Jurkat, Clone E6-1 (cell line): ENCODE data around the gene RIMBP3B. TPM values are rescaled to one million over a fixed set of nuclear protein-coding genes. Genes with fewer than 3 reads are reported as not detected.
"Not testable (repeated sequence)": the region's sequence is repeated elsewhere in the genome, so short reads cannot be mapped to it uniquely, and the experiment has no call there.

Experiments
- DNase-seq: peaks from one replicate; pipeline ENCODE4 v3.0.0-alpha.2; 2011; ENCODE audit warnings: low read depth, low spot score
- H3K4me3 ChIP-seq: 2 replicates; pipeline ENCODE4 v1.5.1; 2011; ENCODE audit warnings: mild to moderate bottlenecking, low read length, control low read depth, moderate library complexity
- polyA plus RNA-seq: library from polyadenylated mRNA; unstranded; fragments of >200 nt; gene quantifications from one replicate; pipeline ENCODE4 v1.2.1, GENCODE V29; 2012; ENCODE audit warnings: missing spikeins; ENCODE audit not compliant: insufficient read length, insufficient read depth

Gene RIMBP3B, protein sequence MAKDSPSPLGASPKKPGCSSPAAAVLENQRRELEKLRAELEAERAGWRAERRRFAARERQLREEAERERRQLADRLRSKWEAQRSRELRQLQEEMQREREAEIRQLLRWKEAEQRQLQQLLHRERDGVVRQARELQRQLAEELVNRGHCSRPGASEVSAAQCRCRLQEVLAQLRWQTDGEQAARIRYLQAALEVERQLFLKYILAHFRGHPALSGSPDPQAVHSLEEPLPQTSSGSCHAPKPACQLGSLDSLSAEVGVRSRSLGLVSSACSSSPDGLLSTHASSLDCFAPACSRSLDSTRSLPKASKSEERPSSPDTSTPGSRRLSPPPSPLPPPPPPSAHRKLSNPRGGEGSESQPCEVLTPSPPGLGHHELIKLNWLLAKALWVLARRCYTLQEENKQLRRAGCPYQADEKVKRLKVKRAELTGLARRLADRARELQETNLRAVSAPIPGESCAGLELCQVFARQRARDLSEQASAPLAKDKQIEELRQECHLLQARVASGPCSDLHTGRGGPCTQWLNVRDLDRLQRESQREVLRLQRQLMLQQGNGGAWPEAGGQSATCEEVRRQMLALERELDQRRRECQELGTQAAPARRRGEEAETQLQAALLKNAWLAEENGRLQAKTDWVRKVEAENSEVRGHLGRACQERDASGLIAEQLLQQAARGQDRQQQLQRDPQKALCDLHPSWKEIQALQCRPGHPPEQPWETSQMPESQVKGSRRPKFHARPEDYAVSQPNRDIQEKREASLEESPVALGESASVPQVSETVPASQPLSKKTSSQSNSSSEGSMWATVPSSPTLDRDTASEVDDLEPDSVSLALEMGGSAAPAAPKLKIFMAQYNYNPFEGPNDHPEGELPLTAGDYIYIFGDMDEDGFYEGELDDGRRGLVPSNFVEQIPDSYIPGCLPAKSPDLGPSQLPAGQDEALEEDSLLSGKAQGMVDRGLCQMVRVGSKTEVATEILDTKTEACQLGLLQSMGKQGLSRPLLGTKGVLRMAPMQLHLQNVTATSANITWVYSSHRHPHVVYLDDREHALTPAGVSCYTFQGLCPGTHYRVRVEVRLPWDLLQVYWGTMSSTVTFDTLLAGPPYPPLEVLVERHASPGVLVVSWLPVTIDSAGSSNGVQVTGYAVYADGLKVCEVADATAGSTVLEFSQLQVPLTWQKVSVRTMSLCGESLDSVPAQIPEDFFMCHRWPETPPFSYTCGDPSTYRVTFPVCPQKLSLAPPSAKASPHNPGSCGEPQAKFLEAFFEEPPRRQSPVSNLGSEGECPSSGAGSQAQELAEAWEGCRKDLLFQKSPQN (N-terminal part only)
- not detected for polyA plus RNA-seq

DNA sequence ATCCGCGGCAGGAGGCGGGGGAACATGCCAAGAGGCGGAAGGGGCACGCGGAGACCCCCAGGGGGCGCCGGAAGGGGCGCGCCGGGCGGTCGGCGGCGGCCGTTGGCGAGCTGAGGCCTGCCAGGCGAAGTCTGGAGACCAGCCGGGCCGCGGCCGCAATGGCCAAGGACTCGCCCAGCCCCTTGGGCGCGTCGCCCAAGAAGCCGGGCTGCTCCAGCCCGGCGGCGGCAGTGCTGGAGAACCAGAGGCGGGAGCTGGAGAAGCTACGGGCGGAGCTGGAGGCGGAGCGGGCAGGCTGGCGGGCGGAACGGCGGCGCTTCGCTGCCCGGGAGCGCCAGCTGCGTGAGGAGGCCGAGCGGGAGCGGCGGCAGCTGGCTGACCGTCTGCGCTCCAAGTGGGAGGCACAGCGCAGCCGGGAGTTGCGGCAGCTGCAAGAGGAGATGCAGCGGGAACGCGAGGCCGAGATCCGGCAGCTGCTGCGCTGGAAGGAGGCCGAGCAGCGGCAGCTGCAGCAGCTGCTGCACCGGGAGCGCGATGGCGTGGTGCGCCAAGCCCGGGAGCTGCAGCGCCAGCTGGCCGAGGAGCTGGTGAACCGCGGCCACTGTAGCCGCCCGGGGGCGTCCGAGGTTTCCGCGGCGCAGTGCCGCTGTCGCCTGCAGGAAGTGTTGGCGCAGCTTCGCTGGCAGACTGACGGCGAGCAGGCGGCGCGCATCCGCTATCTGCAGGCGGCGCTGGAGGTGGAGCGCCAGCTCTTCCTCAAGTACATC, at the start of gene RIMBP3B:
Gene RIMBP3B, plus strand, starts transcription at position 51 of the 767 bp plus-strand sequence. Its CDS starts 108 bp downstream, at position 159.
- not testable (repeated sequence) for H3K4me3 ChIP-seq

DNA sequence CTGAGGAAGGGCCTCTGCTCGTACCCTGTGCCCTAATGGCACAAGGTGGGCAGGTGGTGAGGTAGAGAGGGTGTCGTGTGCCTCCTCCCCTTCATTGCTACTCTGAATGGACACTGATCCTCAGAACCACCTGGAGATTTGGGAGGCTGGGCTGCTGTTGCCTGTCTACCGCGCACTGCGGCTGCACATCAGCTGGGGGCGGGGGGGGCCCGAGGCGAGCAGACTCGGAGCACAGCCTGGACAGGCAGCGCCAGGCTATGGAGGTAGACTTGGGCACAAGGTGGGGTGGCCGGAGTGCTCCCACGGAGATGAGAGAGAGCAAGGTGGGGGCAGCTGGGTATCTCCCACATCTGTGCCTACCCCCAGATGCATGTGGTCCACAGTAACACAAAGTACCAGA, 26.0 kb upstream of the RIMBP3B start:
- H3K4me3 ChIP-seq, DNase-seq: not testable (repeated sequence)

More for the DNA sequence above, at the start of gene RIMBP3B:
- not testable (repeated sequence) for DNase-seq

DNA sequence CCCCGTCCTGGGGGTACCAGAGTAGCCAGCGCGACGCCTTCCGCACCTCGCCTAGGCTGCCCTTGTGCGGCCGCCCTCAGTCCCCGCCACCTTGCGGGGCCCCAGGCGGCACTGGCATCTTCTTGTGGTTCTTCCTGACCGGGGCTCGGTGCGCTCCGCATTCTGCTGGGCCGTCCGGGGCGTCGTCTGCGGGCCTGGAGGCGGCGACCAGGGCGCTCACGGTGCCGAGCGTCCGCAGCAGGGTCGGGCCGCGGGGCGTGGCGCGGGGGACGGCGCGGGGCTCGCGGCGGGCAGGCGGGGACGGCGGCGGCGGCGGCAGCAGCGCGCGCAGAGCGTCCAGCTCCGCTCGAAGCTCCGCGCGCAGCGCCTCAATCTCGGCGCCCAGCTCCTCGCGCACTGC, 23.0 kb upstream of the RIMBP3B start:
- DNase-seq, H3K4me3 ChIP-seq: not testable (repeated sequence)

DNA sequence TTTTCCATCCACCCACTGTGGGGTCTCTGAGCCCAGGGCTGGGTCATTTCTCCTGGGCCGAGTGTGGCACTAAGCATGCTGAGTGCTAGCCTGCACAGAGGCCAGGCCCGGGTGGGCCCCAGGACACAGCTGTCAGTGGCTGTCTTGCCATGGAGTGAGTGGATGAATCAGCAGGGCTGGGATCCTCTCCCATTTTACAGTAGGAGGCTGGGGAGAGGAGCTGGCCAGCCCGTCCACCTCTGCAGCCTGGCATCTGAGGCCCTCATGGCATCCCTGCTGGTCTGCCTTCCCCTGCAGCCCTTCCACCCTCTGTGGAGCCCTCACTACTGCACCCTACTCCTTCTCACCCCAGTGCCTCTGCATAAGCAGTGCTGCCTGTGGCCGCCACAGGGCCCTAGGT, 21.1 kb upstream of the RIMBP3B start:
- H3K4me3 ChIP-seq, DNase-seq: not testable (repeated sequence)

DNA sequence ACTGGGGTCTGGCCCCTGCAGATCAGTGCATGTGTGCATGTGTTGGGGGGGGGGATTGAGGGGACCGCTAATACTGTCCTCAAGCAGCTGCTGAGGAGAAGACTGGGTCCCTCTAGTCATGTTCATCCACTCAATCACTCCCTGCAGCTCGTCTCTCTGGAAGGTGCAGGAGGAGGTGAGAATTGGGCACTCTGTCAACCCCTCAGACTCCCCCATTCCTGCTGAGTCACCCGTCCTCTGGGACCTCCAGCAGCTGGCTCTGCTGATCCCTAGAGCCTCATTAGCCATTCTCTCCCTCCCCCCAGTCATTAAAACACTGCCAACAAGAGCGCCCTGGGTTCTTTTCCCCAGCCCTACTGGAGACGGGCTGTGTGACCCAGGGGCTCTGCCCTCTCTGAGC, 20.5 kb upstream of the RIMBP3B start:
- not testable (repeated sequence) for DNase-seq, H3K4me3 ChIP-seq

DNA sequence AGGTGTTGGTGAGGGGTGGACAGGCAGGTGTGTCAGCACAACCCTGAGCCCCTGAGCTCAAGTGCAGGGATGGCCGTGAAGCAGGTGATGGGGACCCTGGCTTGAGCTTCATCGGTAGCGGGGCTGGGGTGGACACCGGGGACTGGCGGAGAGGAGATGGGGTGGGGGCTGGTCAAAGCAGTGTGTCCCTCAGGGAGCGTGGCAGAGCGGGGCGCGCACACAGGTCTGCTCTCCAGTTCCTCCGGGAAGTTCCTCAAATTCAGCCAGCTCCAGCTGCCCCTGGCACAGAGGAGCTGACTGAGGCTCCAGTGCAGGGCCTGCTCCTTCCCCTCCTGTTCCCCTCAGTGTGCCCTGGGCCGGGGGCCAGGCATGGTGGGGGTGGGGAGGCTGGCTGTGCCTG, 19.7 kb upstream of the RIMBP3B start:
- DNase-seq, H3K4me3 ChIP-seq: not testable (repeated sequence)

DNA sequence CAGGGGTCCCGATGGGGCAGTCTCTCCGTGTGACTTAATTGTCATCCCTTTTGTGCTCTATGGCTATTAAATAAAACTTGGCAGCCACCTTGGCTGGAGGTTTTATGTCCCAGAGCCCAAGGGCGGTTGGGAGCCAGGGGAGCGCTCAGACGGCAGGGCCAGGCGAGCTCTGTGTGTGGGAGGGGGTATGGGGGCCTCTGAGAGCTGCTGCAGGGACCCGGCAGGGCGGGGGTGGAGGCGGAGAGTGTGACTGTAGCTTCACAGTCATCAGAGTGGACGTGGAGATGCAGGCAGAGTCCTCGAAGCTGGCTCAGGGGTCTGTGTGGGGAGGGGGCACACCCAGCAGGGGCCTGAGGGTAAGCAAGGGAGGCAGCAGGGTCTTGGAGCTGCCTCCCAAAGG, 19.2 kb upstream of the RIMBP3B start:
- not testable (repeated sequence) for H3K4me3 ChIP-seq, DNase-seq

DNA sequence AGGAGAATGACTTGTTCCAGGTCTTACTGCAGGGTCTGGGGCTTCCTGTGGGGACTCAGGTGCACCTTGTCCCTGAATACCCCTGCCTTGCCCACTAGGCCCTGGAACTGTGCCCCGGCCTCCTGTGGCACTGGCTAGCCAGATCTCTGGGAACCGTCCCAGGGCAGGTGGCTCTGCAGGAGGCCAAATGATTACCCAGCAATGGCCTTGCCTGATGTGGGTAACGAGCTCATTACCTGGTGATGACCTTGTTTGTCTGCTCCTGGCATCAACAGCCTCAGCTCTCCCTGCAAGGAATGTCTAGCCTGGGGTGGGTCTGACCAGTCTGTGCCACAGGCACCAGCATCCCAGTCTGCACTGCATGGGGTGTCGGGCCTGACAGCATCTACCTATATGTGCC, 18.2 kb upstream of the RIMBP3B start:
- DNase-seq, H3K4me3 ChIP-seq: not testable (repeated sequence)

DNA sequence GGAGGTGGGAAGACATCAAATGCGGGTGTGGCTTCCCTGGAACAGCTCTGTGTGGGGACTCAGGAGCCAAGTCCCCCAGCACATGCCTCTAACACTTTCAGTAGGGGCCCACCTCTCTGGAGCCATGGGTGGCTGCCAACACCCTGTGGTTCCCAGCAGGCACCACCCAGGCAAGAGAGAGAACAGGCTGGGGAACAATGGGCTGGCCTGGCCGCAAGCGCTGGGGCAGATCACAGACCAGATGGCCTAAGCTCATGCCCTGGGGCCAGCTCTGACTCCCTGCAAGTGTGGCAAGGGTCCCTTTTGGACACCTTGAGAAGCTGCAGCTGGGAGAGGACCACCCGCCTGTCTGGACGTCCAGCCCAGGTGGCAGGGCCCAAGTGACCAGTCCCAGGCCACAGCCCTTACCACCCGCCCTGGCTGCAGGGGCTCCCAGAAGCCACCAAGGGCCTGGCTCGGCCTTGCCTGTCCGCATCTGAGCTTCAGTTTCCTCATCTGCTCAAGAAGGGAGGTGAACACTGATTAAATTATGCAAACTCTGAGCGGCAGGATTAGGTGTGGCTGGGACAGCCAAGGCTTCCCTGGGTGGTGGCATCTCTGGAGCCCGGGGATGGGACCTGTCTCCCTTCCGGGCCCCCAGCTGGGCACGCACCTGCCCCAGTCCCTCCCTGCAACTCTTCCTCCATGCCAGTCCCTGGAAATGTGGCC, 14.8 kb upstream of the RIMBP3B start:
- not testable (repeated sequence) for DNase-seq, H3K4me3 ChIP-seq

DNA sequence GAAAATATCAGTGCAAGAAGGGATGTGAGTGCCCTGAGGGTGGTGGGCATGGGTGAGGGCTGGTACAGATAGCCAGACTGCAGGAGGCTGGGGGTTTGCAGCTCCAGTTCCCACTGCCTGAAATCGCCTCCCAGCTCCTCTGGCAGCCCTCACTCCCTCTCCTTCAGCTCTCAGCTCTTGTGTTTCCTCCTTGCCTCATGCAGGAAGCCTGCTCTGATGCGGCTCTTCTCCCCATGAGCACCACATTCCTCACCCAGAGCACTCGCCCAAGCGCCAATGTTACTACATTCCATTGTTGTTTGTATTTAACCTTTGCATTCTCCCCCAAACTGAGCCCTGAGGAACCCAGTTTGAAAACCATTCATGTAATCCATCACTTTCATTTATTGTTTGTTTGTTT, 7.7 kb upstream of the RIMBP3B start:
- DNase-seq, H3K4me3 ChIP-seq: not testable (repeated sequence)

DNA sequence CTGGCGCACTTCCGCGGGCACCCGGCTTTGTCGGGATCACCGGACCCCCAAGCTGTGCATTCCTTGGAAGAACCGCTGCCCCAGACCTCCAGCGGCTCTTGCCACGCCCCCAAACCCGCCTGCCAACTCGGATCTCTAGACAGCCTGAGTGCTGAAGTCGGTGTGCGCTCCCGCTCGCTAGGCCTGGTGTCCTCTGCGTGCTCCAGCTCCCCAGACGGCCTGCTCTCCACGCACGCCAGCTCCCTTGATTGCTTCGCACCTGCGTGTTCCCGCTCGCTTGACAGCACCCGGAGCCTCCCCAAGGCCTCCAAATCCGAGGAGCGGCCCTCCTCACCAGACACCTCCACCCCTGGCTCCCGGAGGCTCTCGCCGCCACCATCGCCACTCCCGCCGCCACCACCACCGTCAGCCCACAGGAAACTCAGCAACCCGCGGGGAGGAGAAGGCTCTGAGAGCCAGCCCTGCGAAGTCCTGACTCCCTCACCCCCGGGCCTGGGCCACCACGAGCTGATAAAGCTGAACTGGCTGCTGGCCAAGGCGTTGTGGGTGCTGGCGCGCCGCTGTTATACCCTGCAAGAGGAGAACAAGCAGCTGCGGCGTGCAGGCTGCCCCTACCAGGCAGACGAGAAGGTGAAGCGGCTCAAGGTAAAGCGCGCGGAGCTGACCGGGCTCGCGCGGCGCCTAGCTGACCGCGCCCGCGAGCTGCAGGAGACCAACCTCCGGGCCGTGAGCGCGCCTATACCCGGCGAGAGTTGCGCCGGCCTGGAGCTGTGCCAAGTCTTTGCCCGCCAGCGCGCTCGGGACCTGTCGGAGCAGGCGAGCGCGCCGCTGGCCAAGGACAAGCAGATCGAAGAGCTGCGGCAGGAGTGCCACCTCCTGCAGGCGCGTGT, 1.2 kb downstream of the RIMBP3B start:
- not testable (repeated sequence) for DNase-seq, H3K4me3 ChIP-seq

DNA sequence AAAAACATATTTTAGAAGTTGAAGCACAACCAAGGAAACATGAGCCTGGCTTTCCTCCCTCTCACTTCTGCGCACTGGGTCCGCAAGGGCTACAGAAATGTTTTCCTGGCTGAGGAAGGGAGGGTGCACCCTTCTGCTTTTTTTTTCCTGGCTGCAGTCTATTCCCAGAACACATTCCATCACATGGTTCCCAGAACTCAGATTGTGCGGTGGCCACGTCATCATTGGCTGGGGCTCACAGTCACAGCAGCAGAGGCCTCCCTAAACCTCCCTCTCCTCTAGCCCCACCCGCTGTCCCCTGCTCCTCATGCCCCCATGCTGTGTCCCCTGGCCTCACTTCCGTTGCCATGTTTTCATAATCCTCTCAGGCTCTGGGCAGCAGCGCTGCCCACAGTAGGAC, 5.9 kb downstream of the RIMBP3B start:
- H3K4me3 ChIP-seq, DNase-seq: not testable (repeated sequence)

DNA sequence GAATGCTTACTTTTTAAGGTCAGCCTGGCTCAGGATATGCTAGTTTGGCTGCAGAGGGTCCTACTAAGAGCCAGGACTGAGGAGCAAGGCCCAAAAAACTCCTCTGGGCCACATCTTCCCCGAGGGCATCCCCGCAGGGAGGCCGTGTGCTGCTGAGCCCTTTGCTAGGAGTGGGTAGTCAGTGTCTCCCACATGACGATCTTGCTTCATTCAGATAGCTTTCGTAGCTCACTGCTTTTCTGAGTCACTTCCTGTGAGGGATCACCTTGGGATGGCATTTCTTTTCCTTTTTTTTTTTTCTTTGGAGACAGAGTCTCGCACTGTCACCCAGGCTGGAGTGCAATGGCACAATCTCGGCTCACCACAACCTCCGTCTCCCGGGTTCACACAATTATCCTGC, 6.5 kb downstream of the RIMBP3B start:
- DNase-seq, H3K4me3 ChIP-seq: not testable (repeated sequence)

DNA sequence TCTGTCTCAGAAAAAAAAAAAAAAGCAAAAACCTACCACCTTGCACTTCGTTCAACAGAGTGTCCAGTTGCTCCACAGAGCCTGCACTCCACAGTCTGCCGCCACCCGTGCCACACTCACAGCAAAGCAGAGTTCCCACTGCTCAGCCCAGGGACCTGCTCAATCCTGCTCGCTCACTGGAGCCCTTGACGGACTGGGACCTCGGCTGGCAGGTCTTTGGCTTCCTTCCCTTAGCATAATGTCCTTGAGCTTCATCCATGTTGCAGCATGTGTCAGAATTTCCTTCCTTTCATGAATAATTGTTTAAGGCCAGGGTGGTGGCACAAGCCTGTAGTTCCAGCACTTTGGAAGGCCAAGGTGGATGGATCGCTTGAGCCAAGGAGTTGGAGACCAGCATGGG, 11.1 kb downstream of the RIMBP3B start:
- not testable (repeated sequence) for DNase-seq, H3K4me3 ChIP-seq

DNA sequence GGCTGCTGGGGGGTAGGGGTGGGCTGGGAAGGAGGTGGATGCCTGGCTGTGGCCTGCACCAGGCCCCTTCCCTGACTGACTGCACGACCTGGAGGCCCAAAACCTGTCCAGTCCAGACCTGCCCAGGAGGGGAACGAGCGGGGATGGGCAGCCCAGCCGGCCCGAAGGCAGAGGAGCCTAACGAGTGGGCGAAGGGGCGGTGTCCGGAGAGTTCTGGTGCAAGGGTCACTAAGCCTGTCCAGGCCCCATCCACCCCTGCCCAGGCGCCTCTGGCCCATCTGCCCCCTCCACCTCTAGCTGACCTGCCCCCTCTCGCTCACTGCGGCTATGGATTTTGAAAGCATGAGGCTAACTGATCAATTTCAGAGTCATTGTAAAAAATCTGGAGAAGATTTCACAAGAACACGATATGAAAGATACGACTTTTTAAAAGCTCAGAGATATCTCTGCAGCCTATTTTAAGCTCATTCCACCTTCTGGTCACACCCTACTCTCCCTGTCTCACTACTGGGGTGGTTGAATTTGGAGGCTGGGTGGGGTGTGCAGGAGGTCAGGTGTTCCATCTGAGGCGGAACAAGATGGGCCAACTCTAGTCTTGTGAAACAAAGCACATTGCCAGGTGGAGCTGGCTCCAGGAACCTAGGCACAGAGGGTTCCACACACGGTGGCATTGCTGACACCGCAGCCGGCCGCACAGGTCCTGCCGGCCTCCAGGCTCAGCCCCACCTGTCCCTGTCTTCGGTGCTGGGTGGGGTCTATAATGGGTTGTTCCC, 17.8 kb downstream of the RIMBP3B start:
- H3K4me3 ChIP-seq, DNase-seq: not testable (repeated sequence)

DNA sequence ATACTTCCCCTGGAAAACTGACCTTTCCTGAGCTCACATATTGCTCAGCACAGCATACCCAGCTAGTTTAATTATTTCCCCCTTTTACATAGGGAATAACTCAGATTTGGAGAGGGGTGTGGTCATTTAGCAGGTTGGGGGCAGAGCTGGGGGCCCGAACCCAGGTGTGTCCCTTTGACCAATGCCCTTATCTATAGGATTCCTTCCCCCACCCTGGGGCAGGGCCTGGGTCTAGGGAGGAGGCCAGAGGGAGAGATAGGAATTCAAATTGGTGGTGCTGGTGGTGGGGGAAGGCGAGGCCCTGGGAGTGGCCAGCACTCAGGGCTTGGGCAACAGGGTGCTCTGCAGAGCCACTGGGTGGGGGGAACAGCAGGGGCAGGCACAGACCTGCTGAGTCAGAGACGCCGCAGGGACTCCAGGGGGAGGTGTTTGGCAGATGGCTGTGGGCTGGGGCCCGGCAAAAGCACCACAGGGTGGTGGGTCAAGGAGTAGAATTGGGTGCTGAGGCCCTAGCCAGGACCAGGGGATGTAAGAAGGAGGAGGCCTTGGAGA, 19.3 kb downstream of the RIMBP3B start:
- H3K4me3 ChIP-seq, DNase-seq: not testable (repeated sequence)
